Colon (tissue), 2 donors: ENCODE data around the gene UBN1.

Experiments
- FAIRE-seq: peaks from 2 replicates; lab custom pipeline; 2012; peaks lifted over from hg19 to GRCh38; lab: Jason Lieb, UNC
- donor health status: control.
- donor health status: control.

Gene UBN1

DNA sequence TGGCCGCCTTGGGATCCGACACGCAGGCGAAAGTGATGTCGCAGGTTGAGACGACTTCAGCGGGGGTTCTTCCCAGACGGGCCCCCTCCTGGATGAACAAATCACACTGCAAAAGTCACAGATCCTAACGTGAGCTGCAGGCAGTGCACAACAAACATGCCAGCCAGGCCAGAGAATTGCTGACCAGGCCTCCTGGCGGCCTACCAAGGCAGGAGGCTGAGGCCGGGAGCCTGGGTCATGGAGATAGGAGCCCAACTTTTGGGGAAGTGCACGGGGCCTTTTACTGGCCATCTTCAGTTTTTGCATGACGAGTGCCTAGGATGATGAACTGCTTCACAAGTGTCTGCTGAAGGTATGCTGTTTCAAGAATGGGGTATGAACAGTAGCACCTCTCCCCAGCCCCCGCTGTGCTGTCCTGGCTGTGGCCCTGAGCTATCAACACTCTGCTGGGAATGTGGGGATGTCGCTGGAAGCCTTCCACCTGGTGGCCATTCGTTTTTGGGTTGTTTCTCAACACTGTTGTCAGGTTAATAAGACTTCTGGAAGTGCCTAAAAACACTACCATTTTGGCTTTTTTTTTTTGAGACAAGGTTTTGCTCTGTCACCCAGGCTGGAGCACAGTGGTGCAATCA lies 32.6 kb upstream of the UBN1 start:
- no peak for FAIRE-seq

DNA sequence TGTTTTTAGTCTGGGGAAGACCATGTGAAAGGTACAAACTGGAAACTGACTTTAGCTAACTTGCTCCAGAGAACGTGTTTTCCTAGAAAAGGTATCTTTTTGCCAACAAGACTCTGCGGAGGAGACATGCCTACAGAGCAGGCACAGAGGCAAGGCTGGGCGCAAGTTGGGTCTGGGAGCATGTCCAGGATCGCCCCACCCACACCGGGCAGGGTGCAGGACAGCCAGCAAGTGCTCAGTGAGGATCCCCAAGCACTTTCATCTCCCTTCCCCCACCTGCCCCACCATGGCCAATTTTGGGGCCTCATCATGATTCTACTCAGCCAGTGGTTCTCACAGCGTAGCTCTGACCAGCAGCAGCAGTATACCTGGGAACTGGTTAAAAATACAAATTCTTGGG lies 26.6 kb upstream of the UBN1 start:
- FAIRE-seq, result no peak

DNA sequence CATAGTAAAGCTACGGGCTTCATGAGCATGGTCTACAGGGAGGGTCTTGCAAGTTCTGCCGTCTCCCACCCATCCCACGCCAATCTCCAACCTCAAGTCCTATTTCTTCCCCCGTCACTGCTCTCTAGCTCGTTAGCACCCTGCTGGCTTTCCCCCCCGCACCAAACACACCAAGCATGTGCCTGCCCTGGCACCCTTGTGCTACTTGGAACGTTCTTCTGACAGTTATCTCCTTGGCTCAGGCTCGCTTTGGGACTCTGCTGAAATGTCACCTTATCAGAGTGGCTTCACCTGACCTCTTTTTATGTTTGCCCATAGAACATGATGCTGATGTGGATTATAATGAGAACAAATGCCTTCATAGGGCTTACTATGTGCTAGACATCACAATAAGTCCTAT lies 22.1 kb upstream of the UBN1 start:
- FAIRE-seq, result no peak

DNA sequence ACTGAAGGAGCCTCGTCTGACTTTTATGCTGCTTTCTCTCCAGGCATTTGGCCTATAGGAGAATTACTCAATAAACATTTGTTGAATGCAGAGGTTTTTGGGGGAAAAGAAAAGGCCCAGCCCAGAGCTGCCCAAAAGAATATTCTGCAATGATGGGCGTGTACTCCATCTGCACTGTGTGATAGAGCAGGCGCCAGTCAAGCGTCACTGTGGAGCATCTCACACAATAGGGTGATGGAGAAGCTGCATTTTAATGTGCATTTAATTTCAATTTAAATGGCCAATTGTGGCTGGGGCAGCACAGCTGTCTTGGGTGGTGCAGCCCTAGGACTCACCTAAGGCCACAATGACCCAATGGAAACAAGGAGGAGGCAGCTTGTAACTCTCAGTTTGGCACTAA lies 20.8 kb upstream of the UBN1 start:
- FAIRE-seq, result no peak

DNA sequence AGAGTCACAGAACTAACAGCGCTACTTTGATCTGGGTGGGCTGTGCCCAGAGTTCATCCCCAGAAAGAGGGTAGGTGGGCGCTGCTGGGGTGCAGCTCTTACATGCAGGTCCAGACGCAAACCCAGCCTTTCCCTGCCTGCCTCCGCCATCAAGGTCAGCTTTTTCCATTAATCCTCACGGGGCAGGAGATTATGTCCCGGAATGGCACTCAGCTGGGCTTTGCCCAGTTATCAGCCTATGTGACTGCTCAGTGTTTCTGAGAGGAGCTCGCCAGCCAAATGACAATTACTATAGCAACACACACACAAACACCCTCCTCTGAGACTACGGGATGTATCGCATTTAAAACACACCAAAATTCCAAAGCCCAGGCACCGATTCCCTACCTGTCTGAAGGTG lies 20.3 kb upstream of the UBN1 start:
- no peak for FAIRE-seq

DNA sequence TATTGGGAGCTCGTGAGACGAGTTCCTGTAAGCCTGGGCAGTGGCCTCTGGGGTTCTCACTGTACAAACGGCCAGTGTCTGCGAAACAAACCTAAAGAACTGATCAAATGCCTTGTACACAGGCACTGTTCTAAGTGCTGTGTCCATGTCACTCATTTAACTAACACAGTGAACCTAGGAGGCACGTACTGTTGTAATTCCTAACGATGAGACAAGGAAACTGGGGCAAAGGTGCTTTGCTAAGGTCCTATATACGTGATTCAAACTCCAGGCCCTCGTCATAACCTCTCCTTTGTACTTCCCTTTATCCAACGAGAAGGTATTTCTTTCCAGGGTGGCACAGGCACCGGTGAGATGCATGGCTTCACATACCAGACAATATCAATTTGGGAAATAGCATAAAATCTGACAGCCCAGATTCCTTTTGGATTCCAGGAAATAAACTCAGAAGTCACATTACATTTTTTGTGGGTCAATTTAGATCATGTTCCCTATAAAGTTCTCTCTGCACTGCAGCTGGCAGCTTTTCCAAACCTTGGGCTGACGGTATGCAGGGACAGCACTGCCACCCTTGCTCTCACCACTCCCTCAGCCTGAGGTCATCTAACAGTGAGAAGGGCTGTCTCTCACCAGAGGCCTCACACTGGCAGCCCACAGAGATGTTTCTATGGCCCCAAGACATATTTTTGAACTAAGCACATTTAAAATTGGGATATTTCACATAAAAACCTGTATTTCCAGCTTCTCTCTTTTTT lies 18.5 kb upstream of the UBN1 start:
- FAIRE-seq, result no peak

DNA sequence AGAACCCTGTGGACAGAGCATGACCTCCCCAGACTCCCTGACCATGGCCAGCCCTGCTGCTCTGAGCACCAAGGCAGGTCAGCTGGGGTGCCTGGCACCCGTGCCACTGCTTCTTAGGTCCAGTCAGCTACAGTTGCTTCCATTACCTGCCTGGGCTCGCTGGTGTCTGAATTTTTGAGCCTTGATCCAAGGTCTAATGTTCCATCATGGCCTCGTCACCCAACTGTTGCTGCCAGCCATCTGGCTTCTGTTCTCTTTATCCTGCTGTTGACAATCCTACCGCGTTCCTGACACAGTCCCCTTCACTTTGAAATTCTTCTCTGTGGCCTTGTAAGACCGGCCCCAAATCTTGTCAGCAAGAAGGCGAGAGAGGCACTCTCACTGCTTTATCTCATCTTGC lies 16.9 kb upstream of the UBN1 start:
- no peak for FAIRE-seq

DNA sequence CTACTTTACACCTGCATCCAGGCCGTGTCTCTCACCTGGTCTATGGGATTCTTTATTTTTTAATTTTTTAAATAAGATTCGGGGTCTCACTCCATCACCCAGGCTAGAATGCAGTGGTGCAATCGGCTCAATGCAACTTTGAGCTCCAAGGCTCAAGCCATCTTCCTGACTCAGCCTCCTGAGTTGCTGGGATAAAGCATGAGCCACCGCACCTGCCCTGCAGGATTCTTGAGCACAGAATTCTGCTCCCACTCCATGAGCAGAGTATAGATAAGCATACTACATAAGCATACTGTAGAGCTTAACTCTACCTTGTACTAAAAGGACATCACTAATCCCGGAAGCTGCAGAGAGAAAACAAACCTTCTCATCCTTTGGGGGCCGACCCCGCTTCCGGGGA lies 15.7 kb upstream of the UBN1 start:
- no peak for FAIRE-seq

DNA sequence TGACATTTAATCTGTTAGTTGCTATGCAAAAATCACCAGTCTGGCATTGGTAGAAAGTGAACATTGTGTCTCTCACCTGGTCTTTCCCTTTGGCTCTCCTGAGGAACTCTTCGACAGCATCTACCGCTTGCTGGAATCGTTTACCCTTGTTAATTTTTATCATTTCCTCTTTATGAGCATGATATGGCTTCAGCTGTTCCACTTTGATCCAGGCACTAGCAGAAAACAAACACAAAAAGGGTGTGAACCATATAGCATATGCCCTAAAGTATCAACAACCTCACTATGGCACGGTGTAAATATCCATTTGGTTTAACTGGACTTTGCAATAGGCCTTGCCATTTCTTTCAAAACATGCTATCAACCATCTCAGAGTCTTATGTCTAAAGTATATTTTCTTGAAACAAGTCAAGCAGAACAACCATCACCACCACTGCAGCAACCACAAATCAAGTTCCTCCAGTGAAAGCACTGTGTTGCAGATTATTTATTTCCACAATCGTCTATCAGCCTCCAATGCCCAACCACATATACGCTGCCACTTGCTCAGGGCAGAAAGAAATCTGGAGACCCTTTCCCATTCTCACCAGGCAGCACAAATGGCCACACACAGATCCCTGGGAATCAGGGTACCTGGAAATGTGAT lies 14.5 kb upstream of the UBN1 start:
- FAIRE-seq, result no peak

DNA sequence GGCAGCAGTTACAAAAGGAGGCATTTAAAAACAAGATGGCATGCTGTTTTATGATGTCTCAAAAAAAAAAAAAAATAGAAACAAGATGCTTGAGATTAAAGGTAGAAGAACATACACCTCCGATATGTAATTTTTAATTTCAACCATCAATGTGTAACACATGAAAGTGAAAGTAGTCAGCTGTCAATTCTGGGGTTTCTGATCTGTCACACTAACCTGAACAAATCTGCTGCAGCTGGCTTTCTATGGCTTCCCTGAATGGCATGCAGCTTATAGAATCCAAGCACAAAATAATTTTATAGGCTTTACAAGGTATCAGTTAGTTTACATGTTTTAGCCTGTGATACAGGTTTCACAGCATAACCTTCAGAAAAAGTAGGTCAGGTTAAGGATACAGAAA lies 13.7 kb upstream of the UBN1 start:
- FAIRE-seq, result no peak

DNA sequence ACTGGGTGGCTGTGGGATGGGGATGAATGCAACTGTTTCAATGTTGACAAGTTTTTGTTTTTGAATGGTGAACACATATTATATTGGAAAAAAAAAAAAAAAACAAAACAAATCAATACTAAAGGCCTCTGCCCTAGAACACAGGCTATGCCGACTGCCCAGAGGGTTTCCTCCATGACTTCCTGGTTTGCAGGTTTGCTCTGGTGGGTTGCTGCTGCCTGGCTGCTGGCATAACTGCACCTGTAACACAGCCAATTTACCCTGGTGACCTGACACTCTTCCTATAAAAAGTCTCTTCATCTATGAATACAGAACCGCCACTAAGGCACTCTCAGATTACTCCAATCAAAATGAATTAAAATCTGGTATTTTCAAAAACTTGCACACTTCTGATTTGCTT lies 10.6 kb upstream of the UBN1 start:
- no peak for FAIRE-seq

DNA sequence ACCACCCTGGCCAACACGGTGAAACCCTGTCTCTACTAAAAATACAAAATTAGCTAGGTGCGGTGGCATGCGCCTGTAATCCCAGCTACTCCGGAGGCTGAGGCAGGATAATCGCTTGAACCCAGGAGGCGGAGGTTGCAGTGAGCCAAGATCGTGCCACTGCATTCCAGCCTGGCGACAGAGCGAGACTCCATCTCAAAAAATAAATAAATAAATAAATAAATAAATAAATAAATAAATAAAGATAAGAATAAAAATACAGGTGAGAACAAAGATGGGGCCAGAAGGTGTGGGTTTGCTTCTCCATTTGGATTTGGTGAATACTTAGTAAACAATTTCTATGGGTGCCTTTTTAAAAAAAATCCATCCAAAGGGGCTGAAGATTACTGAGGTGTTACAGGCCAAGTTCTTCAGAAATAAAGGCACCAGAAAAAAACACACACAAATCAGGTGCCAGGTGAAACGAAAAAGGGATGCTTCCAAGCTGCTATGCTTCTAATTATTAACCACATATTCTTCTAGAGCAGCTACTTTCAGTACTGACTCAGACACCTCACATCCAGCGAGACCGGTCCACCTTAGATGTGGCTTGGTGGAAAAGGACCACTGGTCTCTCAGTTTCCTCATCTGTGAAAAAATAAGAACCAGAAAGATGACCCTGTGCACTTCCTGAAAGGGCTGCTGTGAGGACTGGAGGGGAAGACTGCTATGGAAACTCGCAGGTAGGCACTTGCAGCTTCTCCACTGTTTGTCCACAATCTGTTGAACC lies 9.4 kb upstream of the UBN1 start:
- FAIRE-seq, result no peak

DNA sequence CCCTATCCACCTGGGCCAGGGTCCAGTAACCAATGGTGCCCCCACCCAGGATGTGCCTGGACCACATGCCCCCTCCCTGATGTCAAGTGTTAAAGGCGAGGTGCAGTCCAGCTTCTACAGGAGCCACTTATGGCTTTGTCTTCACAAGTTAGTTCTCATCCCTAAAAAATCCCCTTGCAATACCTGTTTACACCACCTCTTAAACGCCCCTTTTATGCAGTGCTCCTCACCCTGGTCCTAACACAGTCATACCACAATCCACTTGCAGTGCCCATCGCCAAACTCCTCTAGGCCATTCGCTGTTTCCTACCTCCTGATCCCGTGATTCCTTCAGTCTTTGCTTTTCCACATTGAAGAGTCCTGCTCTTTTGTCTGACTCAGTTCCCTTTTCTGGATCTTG lies 7.3 kb upstream of the UBN1 start:
- FAIRE-seq, result no peak

DNA sequence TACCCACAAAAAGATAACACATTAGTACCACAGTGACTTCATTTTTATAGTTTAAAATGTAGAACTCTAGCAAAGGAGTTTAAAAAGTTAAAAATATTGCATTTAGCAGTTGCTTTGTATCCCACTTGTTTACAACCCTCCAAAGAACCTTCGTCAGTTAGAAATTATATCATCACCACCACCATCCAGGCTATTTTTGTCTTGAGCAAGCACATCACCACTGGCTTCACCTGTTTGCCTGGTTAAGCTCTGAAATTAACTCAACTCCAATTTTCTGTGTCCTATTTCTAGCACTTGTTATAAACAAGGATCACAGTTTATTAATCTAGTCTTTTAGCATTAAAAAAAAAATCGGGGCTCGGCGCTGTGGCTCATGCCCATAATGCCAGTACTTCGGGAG lies 6.3 kb upstream of the UBN1 start:
- no peak for FAIRE-seq

DNA sequence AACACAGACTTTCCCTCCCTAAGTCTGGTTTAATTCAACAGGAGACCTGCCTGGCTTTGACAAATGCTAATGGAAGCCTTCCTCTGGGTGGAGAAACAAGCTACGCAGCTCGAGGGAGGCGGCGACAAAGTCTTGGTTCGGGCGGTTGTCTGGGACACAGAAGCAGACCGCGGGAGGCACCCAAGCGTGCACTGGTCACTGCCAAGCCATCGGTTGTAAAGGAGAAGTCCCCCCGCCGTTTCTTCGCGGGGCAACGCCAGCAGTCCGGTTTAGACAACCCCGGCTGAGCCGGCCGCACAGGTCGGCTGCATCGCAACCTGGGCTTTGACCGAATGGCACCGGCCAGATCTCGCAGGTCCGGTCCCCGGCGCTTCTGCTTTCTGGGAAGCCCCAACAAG lies 779 bp upstream of the UBN1 start:
- no peak for FAIRE-seq

DNA sequence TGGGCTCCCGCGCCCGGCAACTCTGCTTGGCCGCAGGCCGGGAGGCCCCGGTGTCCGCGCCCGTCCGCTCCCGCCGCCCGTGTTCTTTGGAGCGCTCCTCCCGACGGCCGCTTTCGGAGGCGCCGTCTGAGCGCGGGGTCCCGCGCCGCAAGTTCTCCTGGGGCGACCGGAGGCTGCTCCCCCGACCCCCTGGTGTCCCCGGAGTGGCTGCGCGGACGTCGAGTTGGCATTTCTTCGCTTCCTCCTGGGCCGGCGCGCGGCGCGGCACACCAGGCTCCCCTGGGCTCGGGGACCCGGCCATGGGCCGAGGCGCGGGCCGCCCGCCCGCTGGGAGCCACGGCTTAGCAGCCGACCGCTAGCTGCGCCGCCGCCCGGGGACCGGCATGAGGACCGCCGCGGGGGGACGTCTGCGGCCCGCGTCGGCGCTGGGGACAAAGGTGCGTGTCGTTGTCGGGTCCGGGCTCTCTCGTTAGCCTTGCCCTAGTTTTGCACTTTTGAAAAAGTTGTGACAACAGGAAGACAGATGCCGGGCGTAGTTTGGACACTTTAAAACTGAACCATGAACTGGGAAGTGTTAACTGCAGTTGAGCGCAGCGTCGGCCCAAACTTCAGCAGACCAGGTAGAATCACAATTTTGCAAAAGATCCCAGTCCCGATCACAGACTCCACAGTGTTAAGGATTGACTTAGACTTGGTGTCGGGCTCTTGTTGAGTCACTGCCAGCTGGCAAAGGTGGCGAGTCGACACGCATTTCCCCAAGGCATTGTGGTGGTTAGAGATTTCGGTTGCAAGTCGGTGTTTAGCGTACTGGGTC lies 700 bp downstream of the UBN1 start:
- FAIRE-seq, result no peak

DNA sequence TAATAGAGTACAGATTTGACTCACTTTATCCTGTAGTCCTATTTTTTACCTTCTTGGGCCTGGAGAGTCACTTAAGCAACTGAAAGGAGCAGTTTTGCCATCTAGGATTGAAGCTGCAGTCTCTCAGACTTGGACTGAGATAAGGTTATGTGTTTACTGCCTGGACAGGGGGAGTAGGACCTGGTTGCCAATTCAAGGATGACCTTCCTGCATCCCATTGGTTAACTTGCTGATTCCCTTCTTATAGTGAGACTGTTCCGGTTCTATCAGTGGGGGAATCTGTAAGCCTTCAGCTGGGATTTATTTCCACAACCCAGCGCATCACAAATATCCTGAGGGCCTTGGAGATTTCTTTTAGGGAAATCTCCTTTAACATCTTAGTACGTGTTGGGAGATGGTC lies 2.9 kb downstream of the UBN1 start:
- no peak for FAIRE-seq

DNA sequence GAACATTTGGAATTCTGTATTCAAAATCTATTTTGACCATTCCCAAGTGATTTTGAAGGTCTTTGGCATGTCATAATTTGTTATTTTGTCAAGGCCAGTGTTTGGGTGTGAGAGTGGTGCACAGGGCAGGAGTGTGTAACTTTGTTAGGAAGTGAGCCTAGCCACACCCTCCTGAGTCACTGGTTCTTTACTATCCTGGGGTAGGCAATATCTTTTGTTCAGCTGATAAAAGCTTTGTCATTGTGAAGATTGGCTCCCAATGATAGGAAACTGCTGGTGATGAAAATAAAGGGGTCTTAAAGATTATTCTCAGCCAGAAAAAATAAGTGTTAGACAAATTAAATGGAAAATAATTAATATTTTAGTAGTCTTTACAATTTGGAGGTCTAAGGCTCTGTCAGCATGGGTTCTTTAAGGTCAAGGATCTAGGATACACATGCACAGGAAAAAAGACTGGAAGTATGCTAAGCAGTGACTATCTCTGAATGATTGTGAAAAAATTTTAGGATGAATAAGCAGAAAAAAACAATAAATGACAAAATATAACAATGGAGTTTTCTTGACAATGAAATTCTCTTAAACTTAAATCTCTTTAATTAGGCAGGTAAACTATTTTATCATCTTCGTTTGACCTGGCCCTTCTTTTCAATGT lies 5.1 kb downstream of the UBN1 start:
- no peak for FAIRE-seq

DNA sequence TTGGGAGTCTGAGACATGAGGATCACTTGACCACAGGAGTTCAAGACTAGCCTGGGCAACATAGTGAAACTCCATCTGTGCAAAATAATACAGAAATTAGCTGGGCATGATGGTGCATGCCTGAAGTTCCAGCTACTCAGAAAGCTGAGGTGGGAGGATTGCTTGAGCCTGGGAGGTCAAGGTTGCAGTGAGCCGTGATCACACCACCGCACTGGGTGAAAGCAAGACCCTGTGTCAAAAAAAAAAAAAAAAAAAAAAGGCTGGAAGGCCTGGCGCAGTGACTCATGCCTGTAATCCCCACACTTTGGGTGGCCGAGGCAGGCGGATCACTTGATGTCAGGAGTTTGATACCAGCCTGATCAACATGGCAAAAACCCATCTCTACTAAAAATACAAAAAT lies 8.1 kb downstream of the UBN1 start:
- FAIRE-seq, result no peak

DNA sequence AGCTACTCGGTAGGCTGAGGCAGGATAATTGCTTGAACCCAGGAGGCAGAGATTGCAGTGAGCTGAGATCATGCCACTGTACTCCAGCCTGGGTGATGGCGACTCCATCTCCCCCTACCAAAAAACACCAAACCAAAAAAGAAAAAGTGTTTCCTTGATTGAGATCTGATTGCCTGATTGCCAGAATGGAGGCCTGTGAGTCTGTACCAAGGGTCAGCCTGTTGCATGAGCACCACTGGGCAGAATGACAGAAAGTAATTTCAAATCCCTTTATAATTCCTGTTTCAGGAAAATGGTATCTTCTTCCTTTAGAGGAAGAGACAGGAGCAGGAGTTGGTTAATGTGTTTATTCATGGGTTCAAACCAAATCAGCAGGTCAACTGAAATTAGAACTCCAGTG lies 8.5 kb downstream of the UBN1 start:
- no peak for FAIRE-seq

DNA sequence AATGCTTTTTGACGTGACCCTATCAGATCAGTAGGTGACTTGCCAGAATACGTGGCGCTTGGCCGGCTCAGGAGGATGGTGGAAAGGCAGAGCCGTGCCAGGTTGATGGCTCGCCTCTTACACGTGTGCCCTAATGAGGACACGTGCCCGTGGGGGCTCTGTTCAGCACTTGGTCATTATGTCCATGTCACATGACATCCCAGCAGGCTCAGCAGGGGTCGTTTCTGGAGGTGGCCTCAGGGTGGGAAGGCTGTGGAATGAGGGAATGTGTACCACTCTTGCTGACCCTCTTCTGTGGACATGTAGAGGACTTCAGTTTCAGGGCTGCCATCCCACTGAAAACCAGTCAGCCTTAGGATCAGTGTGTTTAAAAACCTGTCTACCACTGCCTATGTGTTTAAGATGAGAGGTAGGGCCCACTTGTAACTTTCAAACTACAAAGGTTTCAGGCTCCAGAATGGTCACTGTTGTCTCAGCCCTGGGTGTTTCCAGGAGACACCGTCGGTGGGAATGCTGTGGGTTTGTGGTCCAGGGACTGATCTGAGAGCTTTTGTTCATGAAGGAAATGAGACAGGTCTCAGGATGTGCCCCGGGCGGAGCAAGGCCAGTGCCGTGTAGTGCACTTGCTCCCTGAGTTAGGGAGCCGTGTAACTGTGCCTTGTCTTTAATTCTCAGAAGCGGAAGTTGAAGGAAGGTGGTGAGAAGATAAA lies 12.1 kb downstream of the UBN1 start:
- no peak for FAIRE-seq
